Erythroblast (primary cell): ENCODE results near the gene ARHGEF40.

Experiments
- GATA1 ChIP-seq: IDR thresholded peaks from 2 replicates; pipeline ENCODE4 v1.6.1; 2011; ENCODE audit warnings: low read depth, mild to moderate bottlenecking, control low read depth, low read length, moderate library complexity
- POLR2A ChIP-seq: IDR thresholded peaks from 2 replicates; pipeline ENCODE4 v1.6.1; 2011; ENCODE audit warnings: mild to moderate bottlenecking, low read length

GRCh38 chr14:21023174-21023573 is 46.9 kb upstream of the ARHGEF40 start:
- TF ChIP-seq POLR2A, result no peak
- no peak for TF ChIP-seq GATA1
